ENCODE data around the gene KRT33A.
"Not testable (repeated sequence)": the region's sequence is repeated elsewhere in the genome, so short reads cannot be mapped to it uniquely, and the experiment has no call there.

The KRT33A gene

GRCh38 chr17:41367426-41368075, 16.9 kb upstream of the KRT33A start:
- DNase-seq (ENCODE audit: insufficient read length, low spot score) (no peak), FAIRE-seq (no peak)
- TF ChIP-seq TAF1 (IDR thresholded peaks at IDR 0.05; ENCODE audit: low read depth, low read length) (no peak), SPI1 (IDR thresholded peaks at IDR 0.05; ENCODE audit: low read depth, low read length) (no peak), POU2F2 (IDR thresholded peaks at IDR 0.05; ENCODE audit: low read depth, low read length) (no peak), POLR2A (IDR thresholded peaks at IDR 0.05; ENCODE audit: low read depth, low read length) (no peak), PAX5 (IDR thresholded peaks at IDR 0.05; ENCODE audit: insufficient read depth, low read length, severe bottlenecking) (no peak), POLR2AphosphoS5 (IDR thresholded peaks at IDR 0.05; ENCODE audit: low read depth, low read length) (no peak)

GRCh38 chr17:41366070-41366469, 15.4 kb upstream of the KRT33A start:
- TF ChIP-seq PAX5 (IDR thresholded peaks at IDR 0.05; ENCODE audit: insufficient read depth, low read length, severe bottlenecking) (no peak), POU2F2 (IDR thresholded peaks at IDR 0.05; ENCODE audit: low read depth, low read length) (no peak), POLR2AphosphoS5 (IDR thresholded peaks at IDR 0.05; ENCODE audit: low read depth, low read length) (no peak), SPI1 (IDR thresholded peaks at IDR 0.05; ENCODE audit: low read depth, low read length) (no peak), TAF1 (IDR thresholded peaks at IDR 0.05; ENCODE audit: low read depth, low read length) (no peak), POLR2A (IDR thresholded peaks at IDR 0.05; ENCODE audit: low read depth, low read length) (no peak)
- no peak for FAIRE-seq
- no peak for DNase-seq (ENCODE audit: insufficient read length, low spot score)

- TF ChIP-seq POU2F2 (IDR thresholded peaks at IDR 0.05; ENCODE audit: low read depth, low read length): no peak
- no peak for TF ChIP-seq PAX5 (IDR thresholded peaks at IDR 0.05; ENCODE audit: insufficient read depth, low read length, severe bottlenecking)
- no peak for TF ChIP-seq TAF1 (IDR thresholded peaks at IDR 0.05; ENCODE audit: low read depth, low read length)
- no peak for TF ChIP-seq POLR2A (IDR thresholded peaks at IDR 0.05; ENCODE audit: low read depth, low read length)
- no peak for TF ChIP-seq SPI1 (IDR thresholded peaks at IDR 0.05; ENCODE audit: low read depth, low read length)
- TF ChIP-seq POLR2AphosphoS5 (IDR thresholded peaks at IDR 0.05; ENCODE audit: low read depth, low read length): no peak
- FAIRE-seq (no peak), DNase-seq (ENCODE audit: insufficient read length, low spot score) (no peak)
Observed at GRCh38 chr17:41363881-41364280, 13.3 kb upstream of the KRT33A start.

GRCh38 chr17:41360296-41360995, 9.8 kb upstream of the KRT33A start:
- TF ChIP-seq SPI1 (IDR thresholded peaks at IDR 0.05; ENCODE audit: low read depth, low read length) (no peak), TAF1 (IDR thresholded peaks at IDR 0.05; ENCODE audit: low read depth, low read length) (no peak), POLR2AphosphoS5 (IDR thresholded peaks at IDR 0.05; ENCODE audit: low read depth, low read length) (no peak)
- DNase-seq (ENCODE audit: insufficient read length, low spot score) (no peak), FAIRE-seq (no peak)

- FAIRE-seq (no peak), DNase-seq (ENCODE audit: insufficient read length, low spot score) (no peak)
- TF ChIP-seq SPI1 (IDR thresholded peaks at IDR 0.05; ENCODE audit: low read depth, low read length) (peak; percentile 45), PAX5 (IDR thresholded peaks at IDR 0.05; ENCODE audit: insufficient read depth, low read length, severe bottlenecking) (no peak), POLR2AphosphoS5 (IDR thresholded peaks at IDR 0.05; ENCODE audit: low read depth, low read length) (no peak)
Observed at GRCh38 chr17:41354536-41354935, 3.9 kb upstream of the KRT33A start.

GRCh38 chr17:41352597-41353366, 2.2 kb upstream of the KRT33A start:
- no peak for TF ChIP-seq POU2F2 (IDR thresholded peaks at IDR 0.05; ENCODE audit: low read depth, low read length)
- TF ChIP-seq POLR2AphosphoS5 (IDR thresholded peaks at IDR 0.05; ENCODE audit: low read depth, low read length): no peak
- no peak for TF ChIP-seq SPI1 (IDR thresholded peaks at IDR 0.05; ENCODE audit: low read depth, low read length)
- TF ChIP-seq PAX5 (IDR thresholded peaks at IDR 0.05; ENCODE audit: insufficient read depth, low read length, severe bottlenecking): no peak
- TF ChIP-seq TAF1 (IDR thresholded peaks at IDR 0.05; ENCODE audit: low read depth, low read length): no peak
- FAIRE-seq (no peak), DNase-seq (ENCODE audit: insufficient read length, low spot score) (no peak)

- no peak for DNase-seq (ENCODE audit: insufficient read length, low spot score)
- TF ChIP-seq POU2F2 (IDR thresholded peaks at IDR 0.05; ENCODE audit: low read depth, low read length): no peak
- no peak for TF ChIP-seq SPI1 (IDR thresholded peaks at IDR 0.05; ENCODE audit: low read depth, low read length)
- no peak for TF ChIP-seq TAF1 (IDR thresholded peaks at IDR 0.05; ENCODE audit: low read depth, low read length)
- no peak for TF ChIP-seq PAX5 (IDR thresholded peaks at IDR 0.05; ENCODE audit: insufficient read depth, low read length, severe bottlenecking)
- no peak for TF ChIP-seq POLR2AphosphoS5 (IDR thresholded peaks at IDR 0.05; ENCODE audit: low read depth, low read length)
- TF ChIP-seq POLR2A (IDR thresholded peaks at IDR 0.05; ENCODE audit: low read depth, low read length): no peak
- FAIRE-seq: no peak
Observed at GRCh38 chr17:41351177-41351576, 549 bp upstream of the KRT33A start.

- TF ChIP-seq POU2F2 (IDR thresholded peaks at IDR 0.05; ENCODE audit: low read depth, low read length): no peak
- no peak for TF ChIP-seq PAX5 (IDR thresholded peaks at IDR 0.05; ENCODE audit: insufficient read depth, low read length, severe bottlenecking)
- no peak for TF ChIP-seq TAF1 (IDR thresholded peaks at IDR 0.05; ENCODE audit: low read depth, low read length)
- no peak for DNase-seq (ENCODE audit: insufficient read length, low spot score)
- no peak for FAIRE-seq
Observed at GRCh38 chr17:41347869-41348760, 2.5 kb downstream of the KRT33A start.

GRCh38 chr17:41346421-41346820, 4.2 kb downstream of the KRT33A start:
- DNase-seq (ENCODE audit: insufficient read length, low spot score): not testable (repeated sequence)

More at GRCh38 chr17:41346421-41346820, 4.2 kb downstream of the KRT33A start:
- not testable (repeated sequence) for FAIRE-seq

All from GM12891 (cell line).